ENCODE data around the gene INPP5D.
A peak's percentile ranks its signal among the peaks of the same experiment; 100 is the strongest.

The INPP5D gene

DNA sequence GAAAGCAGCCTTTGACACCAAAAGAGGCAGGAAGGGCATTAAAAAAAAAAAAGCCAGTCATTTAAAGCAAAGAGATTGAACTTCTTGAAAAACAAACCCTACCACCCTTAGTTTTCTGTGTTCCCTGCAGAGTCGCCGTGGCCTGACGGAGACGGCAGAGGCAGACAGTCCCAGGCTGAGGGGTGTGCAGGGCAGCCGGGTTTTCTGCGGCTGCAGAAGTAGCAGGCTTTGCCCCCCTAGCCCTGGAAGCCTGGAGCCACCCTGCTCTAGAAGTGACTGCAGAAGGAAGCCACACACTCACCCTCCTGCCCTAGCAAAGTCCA lies 2.8 kb downstream of the INPP5D start:
- peak overlapping the region; percentile 98 for H3K4me3 ChIP-seq (ENCODE audit: low read length)
- H3K27me3 ChIP-seq (ENCODE audit: control insufficient read depth, low read length): no peaks in the 10 kb centered on the region
- H4K20me1 ChIP-seq (ENCODE audit: control insufficient read depth, insufficient read depth, low read depth, low read length): peaks cover 25% of the 10 kb centered on the region
- peak overlapping the region; percentile 84; the same call in 1 of the 2 replicates for H3K27ac ChIP-seq (ENCODE audit: low read depth, low read length)
- no peaks in the 10 kb centered on the region for H3K9me3 ChIP-seq (ENCODE audit: control insufficient read depth, insufficient read depth, low read length)
- H3K4me2 ChIP-seq (ENCODE audit: low read length): peak overlapping the region; percentile 90
- H3K79me2 ChIP-seq (ENCODE audit: control insufficient read depth, low read length): peaks cover 71% of the 10 kb centered on the region
- TF ChIP-seq EZH2phosphoT487 (IDR thresholded peaks at IDR 0.05; ENCODE audit: borderline replicate concordance, low read length): no peak
- TF ChIP-seq, protein P1, sequence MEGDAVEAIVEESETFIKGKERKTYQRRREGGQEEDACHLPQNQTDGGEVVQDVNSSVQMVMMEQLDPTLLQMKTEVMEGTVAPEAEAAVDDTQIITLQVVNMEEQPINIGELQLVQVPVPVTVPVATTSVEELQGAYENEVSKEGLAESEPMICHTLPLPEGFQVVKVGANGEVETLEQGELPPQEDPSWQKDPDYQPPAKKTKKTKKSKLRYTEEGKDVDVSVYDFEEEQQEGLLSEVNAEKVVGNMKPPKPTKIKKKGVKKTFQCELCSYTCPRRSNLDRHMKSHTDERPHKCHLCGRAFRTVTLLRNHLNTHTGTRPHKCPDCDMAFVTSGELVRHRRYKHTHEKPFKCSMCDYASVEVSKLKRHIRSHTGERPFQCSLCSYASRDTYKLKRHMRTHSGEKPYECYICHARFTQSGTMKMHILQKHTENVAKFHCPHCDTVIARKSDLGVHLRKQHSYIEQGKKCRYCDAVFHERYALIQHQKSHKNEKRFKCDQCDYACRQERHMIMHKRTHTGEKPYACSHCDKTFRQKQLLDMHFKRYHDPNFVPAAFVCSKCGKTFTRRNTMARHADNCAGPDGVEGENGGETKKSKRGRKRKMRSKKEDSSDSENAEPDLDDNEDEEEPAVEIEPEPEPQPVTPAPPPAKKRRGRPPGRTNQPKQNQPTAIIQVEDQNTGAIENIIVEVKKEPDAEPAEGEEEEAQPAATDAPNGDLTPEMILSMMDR (IDR thresholded peaks at IDR 0.05; ENCODE audit: low read depth, low read length, poor library complexity, severe bottlenecking): no peak
- peaks cover 57% of the 10 kb centered on the region for H3K36me3 ChIP-seq (ENCODE audit: control insufficient read depth, low read length)
- no peaks in the 10 kb centered on the region for H3K9me2 ChIP-seq (replicated peaks; ENCODE audit: control insufficient read depth, low read length)
- H3F3A ChIP-seq (ENCODE audit: control insufficient read depth, insufficient read depth): peaks cover 12% of the 10 kb centered on the region
- H3K4me1 ChIP-seq (ENCODE audit: control insufficient read depth, low read length): peaks cover 60% of the 10 kb centered on the region

GRCh38 chr2:233063269-233063975 lies 3.3 kb downstream of the INPP5D start:
- H3K27me3 ChIP-seq (ENCODE audit: control insufficient read depth, low read length): no peaks in the 10 kb centered on the region
- H3K27ac ChIP-seq (ENCODE audit: low read depth, low read length): peak overlapping the region; percentile 84; the same call in 1 of the 2 replicates
- H3K9me2 ChIP-seq (replicated peaks; ENCODE audit: control insufficient read depth, low read length): no peaks in the 10 kb centered on the region
- peak overlapping the region; percentile 98 for H3K4me3 ChIP-seq (ENCODE audit: low read length)
- TF ChIP-seq, protein P1 (IDR thresholded peaks at IDR 0.05; ENCODE audit: low read depth, low read length, poor library complexity, severe bottlenecking): peak; percentile 27
- TF ChIP-seq EZH2phosphoT487 (IDR thresholded peaks at IDR 0.05; ENCODE audit: borderline replicate concordance, low read length): no peak
- H3K4me2 ChIP-seq (ENCODE audit: low read length): peak overlapping the region; percentile 90
- peaks cover 76% of the 10 kb centered on the region for H3K79me2 ChIP-seq (ENCODE audit: control insufficient read depth, low read length)
- H3K4me1 ChIP-seq (ENCODE audit: control insufficient read depth, low read length): peaks cover 64% of the 10 kb centered on the region
- peaks cover 12% of the 10 kb centered on the region for H3F3A ChIP-seq (ENCODE audit: control insufficient read depth, insufficient read depth)
- peaks cover 57% of the 10 kb centered on the region for H3K36me3 ChIP-seq (ENCODE audit: control insufficient read depth, low read length)
- peaks cover 25% of the 10 kb centered on the region for H4K20me1 ChIP-seq (ENCODE audit: control insufficient read depth, insufficient read depth, low read depth, low read length)
- H3K9me3 ChIP-seq (ENCODE audit: control insufficient read depth, insufficient read depth, low read length): no peaks in the 10 kb centered on the region

DNA sequence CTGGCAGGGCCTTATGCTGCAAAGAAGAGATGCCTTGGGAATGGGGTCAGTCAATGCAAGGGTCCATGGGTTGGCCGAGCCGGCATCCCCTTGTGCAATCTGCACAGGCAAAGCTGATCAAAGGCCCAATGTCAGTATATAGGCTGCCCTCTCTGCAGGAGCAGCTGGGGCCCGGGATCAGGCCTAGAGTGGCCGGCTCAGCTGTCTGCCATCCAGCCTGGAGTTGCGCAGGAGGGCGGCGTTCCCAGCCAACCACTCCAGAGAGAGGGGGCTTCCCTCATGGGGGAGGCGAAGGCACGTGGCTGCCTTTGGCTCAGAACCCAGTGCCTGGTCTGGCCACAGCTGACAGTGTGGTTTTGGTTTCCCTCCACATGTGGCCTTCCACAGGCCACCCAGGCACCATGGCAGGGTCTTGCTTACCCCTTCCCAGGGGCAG lies 3.9 kb downstream of the INPP5D start:
- Histone ChIP-seq H3K4me1 (ENCODE audit: control insufficient read depth, low read length) (peaks cover 70% of the 10 kb centered on the region), H3K27ac (ENCODE audit: low read depth, low read length) (no peak overlapping the region), H3K9me3 (ENCODE audit: control insufficient read depth, insufficient read depth, low read length) (no peaks in the 10 kb centered on the region), H3F3A (ENCODE audit: control insufficient read depth, insufficient read depth) (peaks cover 12% of the 10 kb centered on the region), H3K4me3 (ENCODE audit: low read length) (peak overlapping the region; percentile 98), H3K4me2 (ENCODE audit: low read length) (peak overlapping the region; percentile 90), H3K9me2 (replicated peaks; ENCODE audit: control insufficient read depth, low read length) (no peaks in the 10 kb centered on the region), H3K27me3 (ENCODE audit: control insufficient read depth, low read length) (no peaks in the 10 kb centered on the region), H4K20me1 (ENCODE audit: control insufficient read depth, insufficient read depth, low read depth, low read length) (peaks cover 25% of the 10 kb centered on the region), H3K36me3 (ENCODE audit: control insufficient read depth, low read length) (peaks cover 57% of the 10 kb centered on the region), H3K79me2 (ENCODE audit: control insufficient read depth, low read length) (peaks cover 81% of the 10 kb centered on the region)
- TF ChIP-seq EZH2phosphoT487 (IDR thresholded peaks at IDR 0.05; ENCODE audit: borderline replicate concordance, low read length): no peak
- TF ChIP-seq, protein P1 (IDR thresholded peaks at IDR 0.05; ENCODE audit: low read depth, low read length, poor library complexity, severe bottlenecking): no peak

Measured in DOHH2 (cell line).